Fibroblast of lung (primary cell): ENCODE data around the gene PLEKHA1. TPM values are rescaled to one million over a fixed set of nuclear protein-coding genes. Genes with fewer than 3 reads are reported as not detected.

ENCODE experiments used
- DNase-seq, 2 donors: peaks; one replicate each; pipeline versions ENCODE4 v3.0.0 to v3.0.0-alpha.2; 2010; ENCODE audit warnings: low read depth in 2 of 2
- H2AFZ ChIP-seq: 2 replicates; pipeline ENCODE4 v1.5.1; 2012; ENCODE audit warnings: low read length, control low read depth, inconsistent platforms
- H3K27ac ChIP-seq: 2 replicates; pipeline ENCODE4 v1.5.1; 2011; ENCODE audit warnings: low read length, control low read depth; ENCODE audit not compliant: insufficient read depth
- H3K27me3 ChIP-seq: 2 replicates; pipeline ENCODE4 v1.5.1; 2011; ENCODE audit warnings: mild to moderate bottlenecking, low read length; ENCODE audit not compliant: control insufficient read depth, insufficient read depth
- H3K36me3 ChIP-seq: 2 replicates; pipeline ENCODE4 v1.5.1; 2011; ENCODE audit warnings: low read length; ENCODE audit not compliant: control insufficient read depth, insufficient read depth
- H3K4me1 ChIP-seq: 2 replicates; pipeline ENCODE4 v1.5.1; 2011; ENCODE audit warnings: low read length; ENCODE audit not compliant: control insufficient read depth, insufficient read depth; ENCODE audit errors: extremely low read depth
- H3K4me2 ChIP-seq: 2 replicates; pipeline ENCODE4 v1.5.1; 2011; ENCODE audit warnings: low read length, control low read depth; ENCODE audit not compliant: insufficient read depth; ENCODE audit errors: extremely low read depth
- H3K4me3 ChIP-seq, 4 experiments: fragments of 200-600 bp in 1 of 4; sonication (generic) in 1 of 4; replicated peaks in 1 of 4; 2 replicates each; pipeline ENCODE4 v1.5.1; 2011 to 2016; ENCODE audit warnings: low read length in 4 of 4, low read depth in 3 of 4, mild to moderate bottlenecking in 3 of 4, control low read depth in 2 of 4, inconsistent platforms in 1 of 4, mixed read lengths in 1 of 4; ENCODE audit not compliant: insufficient read depth in 1 of 4; ENCODE audit errors: control extremely low read depth in 1 of 4
- H3K79me2 ChIP-seq: 2 replicates; pipeline ENCODE4 v1.5.1; 2012; ENCODE audit warnings: mild to moderate bottlenecking, low read length, inconsistent platforms; ENCODE audit not compliant: control insufficient read depth, insufficient read depth
- H3K9ac ChIP-seq: 2 replicates; pipeline ENCODE4 v1.5.1; 2011; ENCODE audit warnings: mild to moderate bottlenecking, low read length, control low read depth; ENCODE audit not compliant: insufficient read depth
- H3K9me3 ChIP-seq: 2 replicates; pipeline ENCODE4 v1.5.1; 2012; ENCODE audit warnings: low read depth, low read length; ENCODE audit not compliant: control insufficient read depth, insufficient read depth
- H4K20me1 ChIP-seq: 2 replicates; pipeline ENCODE4 v1.5.1; 2011; ENCODE audit warnings: low read length; ENCODE audit not compliant: control insufficient read depth, insufficient read depth; ENCODE audit errors: extremely low read depth
- EZH2 ChIP-seq: IDR thresholded peaks from 2 replicates; pipeline ENCODE4 v1.5.1; 2012; ENCODE audit warnings: low read length, control low read depth, mild to moderate bottlenecking; ENCODE audit errors: missing control alignments
- polyA plus RNA-seq, 2 donors: library from polyadenylated mRNA; depleted of rRNA in 1 of 2; stranded (reverse) in 1 of 2; unstranded in 1 of 2; fragments of >200 nt; gene quantifications; 2 replicates each; pipeline ENCODE4 v1.2.1, GENCODE V29; 2011 to 2012; ENCODE audit warnings: missing spikeins in 1 of 2
- total RNA-seq: library from RNA; depleted of rRNA; stranded (reverse); fragments of >200 nt; gene quantifications from 2 replicates; pipeline ENCODE4 v1.2.1, GENCODE V29; 2014
- TF ChIP-seq, protein P1 (sequence below), 2 donors: IDR thresholded peaks in 1 of 2; conservative IDR thresholded peaks in 1 of 2; 1 replicate in 1 of 2; 2 replicates in 1 of 2; pipeline ENCODE4 v1.5.1; 2011 to 2012; ENCODE audit warnings: low read length in 2 of 2, control low read depth in 1 of 2, inconsistent platforms in 1 of 2, low read depth in 1 of 2, mild to moderate bottlenecking in 1 of 2

Gene PLEKHA1
- total and polyA plus RNA-seq, 2 donors (not counting 1 experiment from before 2014, with no cell fraction given), result 14.4 to 37.9 TPM

DNA sequence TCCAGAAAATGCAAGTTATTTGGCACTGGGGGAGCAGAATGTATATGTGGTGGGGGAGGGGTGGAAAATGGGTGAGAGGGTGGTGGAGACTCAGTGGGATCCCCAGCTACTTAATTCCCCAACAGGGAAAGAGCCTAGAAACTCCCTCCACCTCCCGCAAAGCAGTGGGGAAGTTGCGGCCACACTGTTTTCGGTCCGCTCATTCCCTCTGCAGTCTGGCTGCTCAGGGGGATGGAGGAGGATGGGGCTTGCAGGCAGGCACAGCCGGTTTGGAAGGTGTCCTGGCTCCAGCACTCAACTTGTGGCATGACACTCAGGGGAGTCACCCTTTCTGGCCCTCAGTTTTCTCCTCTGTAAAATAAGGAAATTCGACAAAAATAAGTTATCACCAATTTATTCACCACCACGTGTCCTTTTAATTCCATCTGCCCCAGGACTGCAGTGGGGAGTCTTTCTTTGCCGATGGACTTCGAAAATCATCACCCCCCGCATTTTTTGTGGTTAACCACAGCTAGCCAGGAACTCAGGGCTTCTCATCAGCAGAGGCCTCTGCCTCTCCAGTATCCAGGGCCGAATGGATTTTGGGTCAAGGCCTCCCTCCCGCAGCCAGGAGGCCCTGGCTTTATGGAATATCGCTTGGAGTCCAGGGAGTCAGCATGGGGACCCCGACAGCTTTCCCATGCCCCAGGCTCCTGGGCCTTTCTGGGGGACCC is 85.2 kb downstream of the PLEKHA1 start:
- Histone ChIP-seq H3K27ac (no peak overlapping the region), H3K79me2 (peaks cover 15% of the 10 kb centered on the region), H3K4me2 (no peak overlapping the region), H3K9me3 (no peaks in the 10 kb centered on the region), H3K9ac (no peak overlapping the region), H3K27me3 (peaks cover 3% of the 10 kb centered on the region), H3K36me3 (no peaks in the 10 kb centered on the region), H2AFZ (no peak overlapping the region), H3K4me1 (peaks cover 8% of the 10 kb centered on the region), H3K4me3 (no peak overlapping the region), H4K20me1 (no peaks in the 10 kb centered on the region)
- peak; percentile 59 to 87 for DNase-seq
- TF ChIP-seq, protein P1, sequence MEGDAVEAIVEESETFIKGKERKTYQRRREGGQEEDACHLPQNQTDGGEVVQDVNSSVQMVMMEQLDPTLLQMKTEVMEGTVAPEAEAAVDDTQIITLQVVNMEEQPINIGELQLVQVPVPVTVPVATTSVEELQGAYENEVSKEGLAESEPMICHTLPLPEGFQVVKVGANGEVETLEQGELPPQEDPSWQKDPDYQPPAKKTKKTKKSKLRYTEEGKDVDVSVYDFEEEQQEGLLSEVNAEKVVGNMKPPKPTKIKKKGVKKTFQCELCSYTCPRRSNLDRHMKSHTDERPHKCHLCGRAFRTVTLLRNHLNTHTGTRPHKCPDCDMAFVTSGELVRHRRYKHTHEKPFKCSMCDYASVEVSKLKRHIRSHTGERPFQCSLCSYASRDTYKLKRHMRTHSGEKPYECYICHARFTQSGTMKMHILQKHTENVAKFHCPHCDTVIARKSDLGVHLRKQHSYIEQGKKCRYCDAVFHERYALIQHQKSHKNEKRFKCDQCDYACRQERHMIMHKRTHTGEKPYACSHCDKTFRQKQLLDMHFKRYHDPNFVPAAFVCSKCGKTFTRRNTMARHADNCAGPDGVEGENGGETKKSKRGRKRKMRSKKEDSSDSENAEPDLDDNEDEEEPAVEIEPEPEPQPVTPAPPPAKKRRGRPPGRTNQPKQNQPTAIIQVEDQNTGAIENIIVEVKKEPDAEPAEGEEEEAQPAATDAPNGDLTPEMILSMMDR (conservative IDR thresholded peaks at IDR 0.05 in 1 of 2, IDR thresholded peaks at IDR 0.05 in 1 of 2; ENCODE audit: low read depth in 1 of 2, low read length in 2 of 2), result no peak
- no peak for TF ChIP-seq EZH2

- Histone ChIP-seq H4K20me1 (no peaks in the 10 kb centered on the region), H3K9ac (peak overlapping the region; percentile 46), H3K27me3 (peaks cover 3% of the 10 kb centered on the region), H3K9me3 (no peaks in the 10 kb centered on the region), H3K79me2 (peaks cover 15% of the 10 kb centered on the region), H2AFZ (peak overlapping the region; percentile 1), H3K27ac (no peak overlapping the region), H3K4me2 (peak overlapping the region; percentile 88), H3K4me3 (peak overlapping the region; percentile 24 to 70 (median 46)), H3K4me1 (peaks cover 8% of the 10 kb centered on the region), H3K36me3 (no peaks in the 10 kb centered on the region)
- peak in 1 of 2 donors; percentile 12 for DNase-seq
- TF ChIP-seq, protein P1 (conservative IDR thresholded peaks at IDR 0.05 in 1 of 2, IDR thresholded peaks at IDR 0.05 in 1 of 2; ENCODE audit: low read depth in 1 of 2, low read length in 2 of 2), result no peak
- TF ChIP-seq EZH2, result no peak
These were observed 86.4 kb downstream of the PLEKHA1 start for GRCh38 chr10:122460891-122461293.

GRCh38 chr10:122461367-122461728 is 86.8 kb downstream of the PLEKHA1 start, which contains the start of gene HTRA1:
Gene HTRA1 (plus strand): TSS chr10:122461553. CDS start chr10:122461653, 100 bp downstream.
- TF ChIP-seq, protein P1 (conservative IDR thresholded peaks at IDR 0.05 in 1 of 2, IDR thresholded peaks at IDR 0.05 in 1 of 2; ENCODE audit: low read depth in 1 of 2, low read length in 2 of 2), result no peak
- TF ChIP-seq EZH2, result no peak
- peak within 1 kb of the TSS; percentile 51 to 89 (median 76) for H3K4me3 ChIP-seq
- peaks cover 8% of the 10 kb centered on the region for H3K4me1 ChIP-seq
- H4K20me1 ChIP-seq, result no peaks in the 10 kb centered on the region
- peak within 1 kb of the TSS; percentile 69 for H3K9ac ChIP-seq
- H3K27me3 ChIP-seq, result peaks cover 3% of the 10 kb centered on the region
- peak; percentile 64 to 77 for DNase-seq
- no peaks in the 10 kb centered on the region for H3K36me3 ChIP-seq
- H3K27ac ChIP-seq, result peak within 1 kb of the TSS; percentile 56
- H2AFZ ChIP-seq, result peak within 1 kb of the TSS; percentile 7
- H3K4me2 ChIP-seq, result peak within 1 kb of the TSS; percentile 98
- no peaks in the 10 kb centered on the region for H3K9me3 ChIP-seq
- peaks cover 15% of the 10 kb centered on the region for H3K79me2 ChIP-seq
